Activated CD8-positive, alpha-beta memory T cell treated with anti-CD3 and anti-CD28 coated beads for 36 hours (primary cell): ENCODE data around the gene SLC27A5. TPM values are rescaled to one million over a fixed set of nuclear protein-coding genes. Genes with fewer than 3 reads are reported as not detected.

Experiments
- CTCF ChIA-PET: fragments of 350-600 bp; sonication (Branson Sonifier 250); formaldehyde crosslinking; loops from one replicate; lab custom pipeline; 2021; ENCODE audit warnings: antibody characterized with exemption; lab: Charles Lee
- POLR2A ChIA-PET: fragments of 350-600 bp; sonication (Branson Sonifier 250); formaldehyde crosslinking; loops from one replicate; lab custom pipeline; 2021; ENCODE audit warnings: antibody characterized with exemption; lab: Charles Lee
- total RNA-seq, 2 experiments: library from RNA; stranded (reverse); gene quantifications; one replicate each; pipeline ENCODE4 v1.2.3, GENCODE V29; 2021

SLC27A5 gene
- total RNA-seq = 10 to 100 TPM; 24.3 to 24.5 TPM

DNA sequence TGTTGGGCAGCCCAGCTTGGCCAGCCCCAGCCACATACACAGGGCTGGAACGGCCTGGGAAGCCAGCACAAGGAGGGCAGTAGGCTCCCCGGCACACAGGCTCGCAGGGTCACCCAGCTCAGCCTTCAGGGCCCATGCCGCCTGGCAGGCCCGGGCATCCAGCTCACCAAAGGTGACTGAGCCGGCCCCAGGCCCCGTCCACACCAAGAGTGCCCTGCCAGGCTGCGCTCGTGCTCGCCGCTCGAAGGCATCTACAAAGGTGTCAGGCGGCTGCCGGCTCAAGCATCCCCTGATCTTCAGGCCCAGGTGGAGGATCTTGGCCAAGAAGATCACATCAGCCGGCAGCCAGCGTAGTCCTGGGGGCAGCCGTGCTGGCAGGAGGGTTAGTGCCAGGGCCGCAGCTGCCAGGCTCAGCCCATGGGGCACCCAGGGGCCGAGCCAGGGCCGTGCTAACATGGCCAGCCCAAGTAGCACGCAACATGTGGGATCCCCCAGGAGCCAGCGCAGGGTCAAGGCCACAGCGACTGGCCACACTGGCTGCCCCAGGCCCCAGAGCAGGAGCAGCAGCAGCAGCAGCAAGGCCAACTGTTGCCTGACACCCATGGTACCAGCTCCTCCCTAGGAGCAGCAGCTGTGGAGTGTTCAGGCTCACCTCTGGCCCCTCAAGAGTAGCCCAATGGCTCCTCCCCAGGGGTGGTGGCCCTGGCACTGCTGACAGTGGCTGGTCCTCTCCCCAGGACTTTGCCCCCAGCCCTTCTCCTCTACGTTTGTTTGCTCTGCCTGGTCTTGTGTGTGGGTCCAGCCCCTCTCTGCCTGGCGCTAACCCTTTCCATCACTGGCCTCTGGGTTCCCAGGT lies at the start of gene SLC27A5:
TSS of gene SLC27A5 (minus strand) at position 640 of the 856 bp plus-strand sequence. CDS start at position 603, 37 bp downstream.
- POLR2A ChIA-PET = interaction anchor here (1.2 kb wide), 1 partner anchor 12 kb away, joined by 4 read pairs; no protein-coding TSS in a partner anchor
- CTCF ChIA-PET = interaction anchor here (1.9 kb wide), 1 partner anchor 70 kb away, joined by 4 read pairs; no protein-coding TSS in a partner anchor

DNA sequence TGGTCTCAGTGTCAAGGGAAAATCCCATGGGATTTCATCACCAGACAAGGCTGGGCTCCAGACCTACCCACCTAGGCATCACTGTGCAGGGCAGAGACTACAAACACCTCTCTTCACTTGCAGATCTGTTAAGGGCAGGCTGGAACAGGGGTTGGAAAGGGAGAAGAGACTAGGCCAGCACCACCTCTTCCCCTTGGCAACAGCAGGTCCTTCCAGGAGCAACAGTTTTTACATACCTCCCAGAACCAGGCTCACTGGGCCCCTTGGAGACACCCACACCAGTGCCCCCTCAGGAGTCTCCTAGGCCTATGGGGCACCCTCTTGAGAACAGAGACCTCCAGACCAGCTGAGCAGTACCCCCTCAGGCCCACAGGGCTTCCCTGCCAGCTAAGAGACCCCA lies 49.1 kb upstream of the SLC27A5 start:
- POLR2A ChIA-PET = interaction anchor here (0.6 to 3.0 kb wide), 4 partner anchors 11 to 98 kb away, joined by 6 to 13 read pairs (median 8); partner anchors contain the start of gene MZF1

DNA sequence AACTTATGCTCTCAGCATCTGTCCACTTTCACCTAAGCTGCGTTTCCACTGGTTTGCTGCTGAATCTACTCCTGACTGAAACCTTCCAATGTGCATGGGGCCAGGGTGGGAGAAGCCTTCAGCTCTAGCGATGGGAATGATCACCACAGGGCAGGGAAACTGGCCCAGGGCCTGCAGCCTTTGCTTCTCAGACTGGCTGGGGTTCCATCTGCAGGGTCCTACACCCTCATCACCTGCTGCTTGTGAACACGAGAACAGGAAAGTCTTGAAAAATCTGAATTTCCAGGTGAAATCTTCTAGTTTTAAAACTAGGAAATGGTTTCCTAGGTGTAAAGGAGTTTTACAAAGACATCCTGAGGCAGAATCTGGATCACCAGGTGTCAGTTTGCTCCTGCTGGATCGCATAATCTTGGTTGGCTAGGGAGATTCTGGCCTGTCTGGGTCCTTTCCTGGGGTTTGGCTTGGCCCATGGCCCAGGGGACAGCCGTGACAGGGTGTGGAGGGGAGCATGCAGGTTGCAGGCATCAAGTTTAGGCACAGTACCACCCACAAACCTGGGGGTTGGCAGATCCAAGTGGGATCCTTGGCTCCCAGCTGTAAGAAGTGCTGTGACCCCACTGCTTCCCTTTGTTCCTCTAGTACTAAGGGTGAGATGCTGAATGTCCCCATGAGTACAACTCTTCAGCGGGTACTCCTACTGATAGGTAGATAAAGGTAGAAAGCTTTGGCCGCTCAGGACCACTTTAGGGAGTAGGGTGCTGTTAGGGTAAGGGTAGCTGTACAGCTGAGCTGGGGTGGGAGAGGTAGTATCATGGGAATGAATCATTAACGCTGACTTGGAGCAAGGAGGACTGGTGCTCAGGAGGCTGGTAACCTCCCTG lies 48.5 kb upstream of the SLC27A5 start:
- CTCF ChIA-PET = interaction anchor here (1.0 to 3.2 kb wide), 4 partner anchors 11 to 41 kb away, joined by 3 to 15 read pairs (median 4); partner anchors contain the start of gene ZBTB45
- POLR2A ChIA-PET = interaction anchor here (0.6 to 3.0 kb wide), 7 partner anchors 12 to 98 kb away, joined by 3 to 13 read pairs (median 7); partner anchors contain the start of genes MZF1 and ZBTB45

More for the DNA sequence above, 49.1 kb upstream of the SLC27A5 start:
- CTCF ChIA-PET = interaction anchor here (3.2 kb wide), 1 partner anchor 41 kb away, joined by 15 read pairs; the partner anchor contains the start of gene ZBTB45

GRCh38 chr19:58559275-58560006 lies 47.6 kb upstream of the SLC27A5 start:
- CTCF ChIA-PET = interaction anchor here (1.0 to 1.5 kb wide), 5 partner anchors 10 to 46 kb away, joined by 3 to 5 read pairs (median 3); partner anchors contain the start of gene ZBTB45
- POLR2A ChIA-PET = interaction anchor here (1.0 to 2.0 kb wide), 4 partner anchors 14 to 46 kb away, joined by 3 to 7 read pairs (median 4); partner anchors contain the start of genes MZF1 and ZBTB45

GRCh38 chr19:58558623-58559274 lies 47.0 kb upstream of the SLC27A5 start:
- CTCF ChIA-PET = interaction anchor here (1.0 to 1.5 kb wide), 5 partner anchors 9 to 45 kb away, joined by 3 to 5 read pairs (median 3); partner anchors contain the start of gene ZBTB45

GRCh38 chr19:58558066-58558622 lies 46.4 kb upstream of the SLC27A5 start, which contains the start of gene UBE2M:
Gene UBE2M (minus strand): TSS chr19:58558611. CDS start chr19:58558381, 230 bp downstream.
- ChIA-PET POLR2A (interaction anchor here (1.5 kb wide), 1 partner anchor 44 kb away, joined by 3 read pairs; no protein-coding TSS in a partner anchor), CTCF (interaction anchor here (1.4 kb wide), 1 partner anchor 18 kb away, joined by 3 read pairs; no protein-coding TSS in a partner anchor)

More at GRCh38 chr19:58558623-58559274, 47.0 kb upstream of the SLC27A5 start:
- POLR2A ChIA-PET = interaction anchor here (1.0 to 2.0 kb wide), 4 partner anchors 14 to 45 kb away, joined by 3 to 7 read pairs (median 4); partner anchors contain the start of genes MZF1 and ZBTB45

GRCh38 chr19:58557221-58558065 lies 45.7 kb upstream of the SLC27A5 start:
- CTCF ChIA-PET = interaction anchor here (1.4 kb wide), 1 partner anchor 18 kb away, joined by 3 read pairs; no protein-coding TSS in a partner anchor

DNA sequence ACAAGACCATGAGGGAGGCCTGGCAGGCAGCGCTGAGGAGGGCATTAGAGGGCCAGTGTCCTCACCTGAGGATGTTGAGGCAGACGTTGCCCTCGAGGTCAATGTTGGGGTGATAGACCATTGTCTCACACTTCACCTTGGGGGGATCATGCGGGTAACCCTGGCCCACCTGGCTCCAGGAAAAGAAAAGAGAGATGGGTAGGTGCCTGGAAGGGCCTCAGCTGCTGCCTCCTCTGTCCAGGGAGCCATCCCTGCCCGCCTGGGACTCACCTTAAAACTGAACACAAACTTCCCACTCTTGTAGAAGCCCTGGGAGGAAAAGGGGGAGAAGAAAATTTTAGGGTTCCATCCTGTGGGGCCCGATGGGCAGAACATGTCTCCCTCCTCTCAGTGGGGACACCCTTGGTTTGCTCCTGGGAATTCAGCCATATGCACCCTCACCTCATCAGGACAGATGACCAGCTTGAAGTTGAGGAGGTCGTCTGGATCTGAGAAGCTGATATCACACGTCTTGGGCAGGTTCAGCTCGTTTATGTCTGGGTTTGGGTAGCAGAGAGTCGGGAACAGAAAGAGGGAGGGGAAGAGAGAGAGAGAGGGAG lies 44.9 kb upstream of the SLC27A5 start:
- CTCF ChIA-PET = interaction anchor here (1.4 kb wide), 1 partner anchor 19 kb away, joined by 3 read pairs; no protein-coding TSS in a partner anchor
- POLR2A ChIA-PET = interaction anchor here (0.8 kb wide), 1 partner anchor 12 kb away, joined by 3 read pairs; no protein-coding TSS in a partner anchor

More at GRCh38 chr19:58557221-58558065, 45.7 kb upstream of the SLC27A5 start:
- POLR2A ChIA-PET = interaction anchor here (0.8 kb wide), 1 partner anchor 13 kb away, joined by 3 read pairs; no protein-coding TSS in a partner anchor

DNA sequence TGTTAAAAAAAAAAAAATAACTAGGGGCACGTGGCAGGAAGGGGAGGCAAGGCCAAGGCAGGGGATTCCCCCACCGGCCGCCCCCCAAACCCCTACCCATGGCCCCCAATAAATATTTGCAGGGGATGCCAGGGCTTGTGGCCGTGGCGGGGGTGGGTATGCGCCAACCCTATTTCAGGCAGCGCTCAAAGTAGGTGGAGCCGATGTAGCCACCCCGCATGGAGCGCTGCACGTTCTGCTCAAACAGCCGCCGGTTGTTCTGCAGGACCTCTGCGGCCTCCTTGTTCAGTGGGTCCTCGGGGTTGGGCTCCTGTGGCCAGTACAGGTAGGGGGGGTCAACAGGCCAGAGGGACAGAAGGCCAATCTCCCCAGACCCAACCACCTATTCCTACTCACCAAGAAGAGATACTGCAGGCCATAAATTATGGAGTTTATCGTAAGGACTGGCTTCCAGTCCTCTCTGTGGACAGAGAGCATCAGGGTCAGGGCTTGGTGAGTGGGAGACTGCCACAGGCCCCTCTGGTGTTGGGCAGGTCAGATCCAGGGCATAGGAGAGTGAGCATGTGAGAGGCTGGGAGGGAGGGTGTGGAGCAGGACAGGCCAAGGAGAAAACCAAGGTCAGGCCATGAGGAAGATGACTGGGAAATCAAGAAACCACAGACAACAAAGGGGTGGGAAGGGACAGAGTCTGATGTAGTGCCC lies 44.3 kb upstream of the SLC27A5 start:
- POLR2A ChIA-PET = interaction anchor here (2.4 to 3.8 kb wide), 2 partner anchors 11 to 37 kb away, joined by 12 to 40 read pairs; partner anchors contain the start of genes TRIM28 and ZBTB45

DNA sequence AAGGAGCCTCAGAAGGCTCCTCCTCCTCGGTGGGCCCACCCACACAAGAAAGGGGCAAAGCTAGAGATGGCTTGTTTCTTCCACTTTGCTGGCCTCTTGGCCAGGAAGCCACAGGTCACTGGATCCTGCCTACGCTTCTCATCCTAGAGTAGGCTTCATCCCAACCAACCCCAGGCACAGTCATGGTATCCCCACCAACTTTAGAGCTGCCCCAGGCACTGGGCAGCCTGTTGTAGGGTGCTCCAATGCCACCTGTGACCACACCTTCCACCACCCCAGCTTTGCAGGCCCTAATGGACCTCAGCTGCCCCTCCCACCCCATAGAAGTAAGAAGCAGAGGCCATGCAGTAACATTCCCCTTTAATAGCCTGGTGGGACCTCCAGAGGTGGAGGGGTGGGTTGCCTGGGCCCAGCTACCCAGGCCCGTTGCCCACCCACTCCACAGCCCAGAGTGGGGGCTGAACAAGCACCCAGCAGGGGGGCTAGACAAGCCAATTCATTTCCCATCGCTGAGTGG lies 43.6 kb upstream of the SLC27A5 start:
- POLR2A ChIA-PET = interaction anchor here (0.9 to 3.8 kb wide), 3 partner anchors 11 to 277 kb away, joined by 3 to 40 read pairs (median 12); partner anchors contain the start of genes TRIM28, ZBTB45 and ZNF8
- CTCF ChIA-PET = interaction anchor here (0.9 to 3.5 kb wide), 4 partner anchors 12 to 41 kb away, joined by 3 to 31 read pairs (median 4); partner anchors contain the start of gene ZBTB45

More for the DNA sequence above, 44.3 kb upstream of the SLC27A5 start:
- CTCF ChIA-PET = interaction anchor here (1.6 to 3.5 kb wide), 3 partner anchors 24 to 42 kb away, joined by 3 to 31 read pairs (median 6); partner anchors contain the start of gene ZBTB45

DNA sequence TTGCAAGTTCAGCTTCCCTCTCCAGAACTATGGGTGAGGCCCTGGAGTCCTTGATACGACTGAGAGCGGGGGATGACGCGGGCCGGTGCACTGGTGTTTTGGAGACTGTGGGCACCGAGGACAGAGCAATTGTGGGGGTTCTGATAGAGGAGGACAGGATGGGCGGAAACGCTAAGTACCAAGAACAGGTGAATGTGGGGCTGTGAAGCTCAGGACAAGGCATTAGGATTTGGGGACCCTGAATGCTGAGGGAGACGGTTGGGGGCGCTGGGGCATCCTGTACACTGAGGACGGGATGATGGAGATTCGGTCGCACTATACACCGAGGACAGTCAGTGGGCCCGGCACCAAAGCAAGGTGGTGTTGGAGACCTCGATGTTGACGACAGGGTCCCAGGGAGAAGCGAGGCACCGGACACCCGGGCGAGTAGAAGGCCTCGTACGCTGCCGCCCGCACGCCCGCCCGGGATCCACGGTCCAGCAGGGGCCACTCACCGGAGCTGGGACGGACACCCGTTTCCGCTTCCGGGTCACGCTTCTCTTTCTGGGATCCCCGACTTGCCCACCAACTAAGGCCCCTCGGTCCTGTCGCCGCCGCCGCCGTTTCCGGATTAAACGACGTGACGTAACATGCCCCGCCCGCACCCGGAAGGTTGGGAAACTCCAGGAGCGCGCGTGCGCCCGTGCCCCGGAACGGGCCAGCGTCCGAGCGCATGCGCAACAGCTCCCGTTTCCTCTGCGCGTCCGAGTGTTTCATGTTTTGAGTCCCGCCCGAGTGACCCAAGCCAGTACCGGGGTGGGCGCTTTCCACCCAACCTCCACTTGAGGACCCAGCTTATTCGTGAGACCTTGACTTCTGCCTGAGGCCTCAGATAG lies 42.9 kb upstream of the SLC27A5 start, which contains the start of gene CHMP2A:
TSS of gene CHMP2A (minus strand) at position 612 of the 875 bp plus-strand sequence. CDS start 893 bp downstream, outside the sequence.
- CTCF ChIA-PET = interaction anchor here (0.9 to 3.5 kb wide), 6 partner anchors 8 to 41 kb away, joined by 3 to 31 read pairs (median 4); partner anchors contain the start of genes TRIM28 and ZBTB45
- POLR2A ChIA-PET = interaction anchor here (0.9 to 3.8 kb wide), 5 partner anchors 8 to 276 kb away, joined by 3 to 40 read pairs (median 7); partner anchors contain the start of genes TRIM28, ZBTB45 and ZNF8

DNA sequence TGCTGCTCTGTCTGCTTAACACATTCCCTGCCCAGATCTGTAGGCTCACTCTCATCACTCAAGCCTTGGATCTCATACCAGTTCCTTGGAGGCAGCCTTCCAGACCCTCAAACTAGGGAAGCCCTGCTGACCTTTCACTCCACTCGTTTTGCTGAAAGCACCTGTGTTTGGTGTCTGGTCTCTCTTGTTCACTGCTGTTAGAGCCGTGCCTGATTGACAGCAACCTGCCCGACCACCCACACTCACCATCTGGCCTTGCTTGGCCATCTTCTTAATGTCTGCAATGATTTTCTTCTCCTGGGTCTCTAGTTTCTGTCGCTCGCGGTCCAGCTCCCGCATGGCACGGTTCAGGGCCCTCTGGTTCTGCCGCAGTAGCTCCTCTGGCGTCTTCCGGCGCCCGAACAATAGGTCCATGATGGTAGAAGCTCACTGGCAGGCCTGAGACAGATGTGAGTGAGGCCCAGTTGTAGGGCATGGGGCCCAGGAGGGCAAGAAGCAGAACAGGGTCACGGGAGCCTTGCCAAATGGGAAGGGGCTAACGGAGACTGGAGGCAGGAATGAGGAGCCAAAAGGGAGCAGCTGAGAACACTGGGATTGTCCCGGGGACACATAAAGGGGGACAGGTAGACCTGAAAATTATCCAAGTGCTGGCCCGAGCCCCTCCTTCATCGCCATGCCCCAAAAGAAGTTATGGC lies 42.2 kb upstream of the SLC27A5 start:
- POLR2A ChIA-PET = interaction anchor here (0.9 to 3.8 kb wide), 5 partner anchors 9 to 275 kb away, joined by 3 to 40 read pairs (median 7); partner anchors contain the start of genes TRIM28, ZBTB45 and ZNF8
- CTCF ChIA-PET = interaction anchor here (1.0 to 3.5 kb wide), 4 partner anchors 9 to 40 kb away, joined by 3 to 31 read pairs (median 10); partner anchors contain the start of genes TRIM28 and ZBTB45
